Loucy (cell line): ENCODE results near the gene SV2B.

Experiments
- H2AFZ ChIP-seq: fragments of 200-600 bp; sonication (generic); 2 replicates; pipeline ENCODE4 v1.6.0; 2016; ENCODE audit warnings: antibody characterized with exemption, mild to moderate bottlenecking, low read length, moderate library complexity
- H3F3A ChIP-seq: fragments of 200-600 bp; 2 replicates; pipeline ENCODE4 v1.6.0; 2016; ENCODE audit warnings: antibody characterized with exemption, low read depth, mild to moderate bottlenecking
- H3K27me3 ChIP-seq: fragments of 200-600 bp; sonication (generic); 2 replicates; pipeline ENCODE4 v1.6.1; 2014; ENCODE audit warnings: low read length, mild to moderate bottlenecking; ENCODE audit not compliant: insufficient read depth, poor library complexity, severe bottlenecking
- H3K36me3 ChIP-seq: fragments of 200-600 bp; sonication (generic); 2 replicates; pipeline ENCODE4 v1.6.1; 2016; ENCODE audit warnings: low read length; ENCODE audit not compliant: insufficient read depth
- H3K4me1 ChIP-seq: fragments of 200-600 bp; sonication (generic); 2 replicates; pipeline ENCODE4 v1.5.1; 2014; ENCODE audit warnings: low read length, mild to moderate bottlenecking; ENCODE audit not compliant: insufficient read depth, poor library complexity, severe bottlenecking
- H3K4me2 ChIP-seq: fragments of 200-600 bp; sonication (generic); 2 replicates; pipeline ENCODE4 v1.6.0; 2014; ENCODE audit warnings: antibody characterized with exemption, low read length, low read depth, mild to moderate bottlenecking; ENCODE audit not compliant: poor library complexity, severe bottlenecking
- H3K4me3 ChIP-seq: fragments of 200-600 bp; sonication (generic); 2 replicates; pipeline ENCODE4 v1.5.1; 2014; ENCODE audit warnings: low read length, mild to moderate bottlenecking, mixed read lengths; ENCODE audit not compliant: poor library complexity, severe bottlenecking
- H3K79me2 ChIP-seq: fragments of 200-600 bp; sonication (generic); 2 replicates; pipeline ENCODE4 v1.6.1; 2014; ENCODE audit warnings: low read length; ENCODE audit not compliant: insufficient read depth
- H3K9ac ChIP-seq: fragments of 200-600 bp; sonication (generic); 2 replicates; pipeline ENCODE4 v1.6.0; 2014; ENCODE audit warnings: mild to moderate bottlenecking, low read depth, low read length, moderate library complexity; ENCODE audit not compliant: poor library complexity, severe bottlenecking
- H3K9me2 ChIP-seq: fragments of 200-600 bp; sonication (generic); replicated peaks from 2 replicates; pipeline ENCODE4 v1.6.1; 2016; ENCODE audit warnings: low read depth, low read length, mixed read lengths
- H3K9me3 ChIP-seq: fragments of 200-600 bp; sonication (generic); 2 replicates; pipeline ENCODE4 v1.6.1; 2014; ENCODE audit warnings: mild to moderate bottlenecking, antibody characterized with exemption, low read length, low read depth; ENCODE audit not compliant: insufficient read depth
- H4K20me1 ChIP-seq: fragments of 200-600 bp; sonication (generic); 2 replicates; pipeline ENCODE4 v1.6.0; 2014; ENCODE audit warnings: antibody characterized with exemption, low read length, mild to moderate bottlenecking; ENCODE audit not compliant: insufficient read depth, poor library complexity, severe bottlenecking
- CTCF ChIP-seq: fragments of 200-600 bp; sonication (generic); conservative IDR thresholded peaks from 2 replicates; pipeline ENCODE4 v1.5.1; 2014; ENCODE audit warnings: mild to moderate bottlenecking, antibody characterized with exemption, low read length
- EZH2phosphoT487 ChIP-seq: fragments of 200-600 bp; IDR thresholded peaks from 2 replicates; pipeline ENCODE4 v1.6.1; 2018; ENCODE audit warnings: antibody characterized with exemption, mild to moderate bottlenecking, moderate library complexity, borderline replicate concordance

The SV2B gene

GRCh38 chr15:91208371-91208770 is 108.3 kb downstream of the SV2B start:
- Histone ChIP-seq H3K4me2 (no peak overlapping the region), H3K9me2 (no peaks in the 10 kb centered on the region), H2AFZ (no peak overlapping the region), H3K36me3 (no peaks in the 10 kb centered on the region), H3K9me3 (no peaks in the 10 kb centered on the region), H3F3A (no peaks in the 10 kb centered on the region), H3K9ac (no peak overlapping the region), H3K4me1 (no peaks in the 10 kb centered on the region), H3K4me3 (no peak overlapping the region), H4K20me1 (no peaks in the 10 kb centered on the region), H3K27me3 (no peaks in the 10 kb centered on the region), H3K79me2 (no peaks in the 10 kb centered on the region)
- TF ChIP-seq CTCF (no peak), EZH2phosphoT487 (no peak)

DNA sequence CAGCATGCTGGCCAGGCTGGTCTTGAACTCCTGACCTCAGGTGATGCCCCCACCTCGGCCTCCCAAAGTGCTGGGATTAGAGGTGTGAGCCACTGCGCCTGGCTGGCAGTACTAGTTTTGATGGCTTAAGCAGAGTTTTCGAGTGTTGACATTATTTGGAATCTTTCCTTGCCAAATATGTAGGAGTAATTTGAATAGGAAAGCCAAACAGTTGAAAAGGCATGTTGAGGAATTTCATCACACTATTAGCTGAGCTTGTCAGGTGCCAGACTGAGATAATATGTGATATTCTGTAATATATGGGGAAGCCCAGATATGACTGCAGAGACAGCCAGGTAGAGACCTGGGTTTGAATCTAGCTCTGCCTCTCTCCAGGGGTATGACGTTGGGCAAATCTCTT is 109.3 kb downstream of the SV2B start:
- H3K79me2 ChIP-seq, result no peaks in the 10 kb centered on the region
- no peaks in the 10 kb centered on the region for H3K27me3 ChIP-seq
- no peak overlapping the region for H3K9ac ChIP-seq
- H3K36me3 ChIP-seq, result no peaks in the 10 kb centered on the region
- TF ChIP-seq CTCF (no peak), EZH2phosphoT487 (no peak)
- H3K9me3 ChIP-seq, result no peaks in the 10 kb centered on the region
- no peaks in the 10 kb centered on the region for H3K9me2 ChIP-seq
- H4K20me1 ChIP-seq, result no peaks in the 10 kb centered on the region
- H3K4me1 ChIP-seq, result no peaks in the 10 kb centered on the region
- no peak overlapping the region for H3K4me3 ChIP-seq
- H2AFZ ChIP-seq, result no peak overlapping the region
- no peaks in the 10 kb centered on the region for H3F3A ChIP-seq
- no peak overlapping the region for H3K4me2 ChIP-seq

- Histone ChIP-seq H3K4me2 (no peak overlapping the region), H3K9me3 (no peaks in the 10 kb centered on the region), H3K36me3 (no peaks in the 10 kb centered on the region), H3K4me3 (no peak overlapping the region), H3K9ac (no peak overlapping the region), H3K79me2 (no peaks in the 10 kb centered on the region), H3K27me3 (no peaks in the 10 kb centered on the region), H4K20me1 (no peaks in the 10 kb centered on the region), H2AFZ (no peak overlapping the region), H3K4me1 (no peaks in the 10 kb centered on the region), H3F3A (no peaks in the 10 kb centered on the region), H3K9me2 (no peaks in the 10 kb centered on the region)
- TF ChIP-seq CTCF, result no peak
- TF ChIP-seq EZH2phosphoT487, result no peak
These were observed 109.7 kb downstream of the SV2B start for GRCh38 chr15:91209726-91210125.
